ENCODE results near the gene ACOX1. TPM values are rescaled to one million over a fixed set of nuclear protein-coding genes. Genes with fewer than 3 reads are reported as not detected.

ACOX1 gene
- total RNA-seq, 4 donors from 2014 or later: 37.0 to 254 (median 212) TPM

DNA sequence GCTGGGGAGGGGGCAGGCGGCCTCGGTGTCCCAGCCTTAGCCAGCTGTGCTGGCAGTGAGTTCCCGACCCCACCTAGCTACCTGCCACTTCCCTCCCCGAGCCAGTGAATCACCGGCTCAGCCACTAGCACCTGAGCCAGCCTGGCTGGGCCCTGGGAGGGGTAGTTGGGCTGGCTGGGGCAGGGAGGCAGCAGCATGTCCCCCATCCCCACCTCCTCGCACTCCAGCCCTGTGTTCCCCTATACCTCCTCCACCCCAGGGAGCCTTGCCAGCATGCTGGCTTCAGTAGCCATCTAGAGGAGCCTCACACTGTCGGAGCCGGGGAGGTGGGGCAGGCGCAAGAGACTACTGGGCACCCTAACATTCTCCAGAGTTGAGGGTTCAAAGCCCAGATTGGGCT lies 45.4 kb upstream of the ACOX1 start:
- Histone ChIP-seq H3K27ac (peak overlapping the region in 1 of 4 donors; percentile 17), H3K9me3 (no peaks in the 10 kb centered on the region), H3K4me1 (peaks cover 6 to 35% (median 20%) of the 10 kb centered on the region in 4 donors), H3K36me3 (no peaks in the 10 kb centered on the region), H3K4me3 (no peak overlapping the region), H3K27me3 (no peaks in the 10 kb centered on the region)
- in situ Hi-C loops (cut with MboI; ENCODE audit: low pct_ligation_motif_present in 1 of 4, low pct_unique_long_range_greater_than_20kb in 1 of 4, low sequenced_read_pairs in 3 of 4): loop anchor here in 2 of 4 donors (25.0 kb wide), 1 partner anchor 263 kb away; no protein-coding TSS in a partner anchor
- no peak for DNase-seq
- no peak for TF ChIP-seq POLR2A (IDR thresholded peaks at IDR 0.05)
- TF ChIP-seq, protein P1, sequence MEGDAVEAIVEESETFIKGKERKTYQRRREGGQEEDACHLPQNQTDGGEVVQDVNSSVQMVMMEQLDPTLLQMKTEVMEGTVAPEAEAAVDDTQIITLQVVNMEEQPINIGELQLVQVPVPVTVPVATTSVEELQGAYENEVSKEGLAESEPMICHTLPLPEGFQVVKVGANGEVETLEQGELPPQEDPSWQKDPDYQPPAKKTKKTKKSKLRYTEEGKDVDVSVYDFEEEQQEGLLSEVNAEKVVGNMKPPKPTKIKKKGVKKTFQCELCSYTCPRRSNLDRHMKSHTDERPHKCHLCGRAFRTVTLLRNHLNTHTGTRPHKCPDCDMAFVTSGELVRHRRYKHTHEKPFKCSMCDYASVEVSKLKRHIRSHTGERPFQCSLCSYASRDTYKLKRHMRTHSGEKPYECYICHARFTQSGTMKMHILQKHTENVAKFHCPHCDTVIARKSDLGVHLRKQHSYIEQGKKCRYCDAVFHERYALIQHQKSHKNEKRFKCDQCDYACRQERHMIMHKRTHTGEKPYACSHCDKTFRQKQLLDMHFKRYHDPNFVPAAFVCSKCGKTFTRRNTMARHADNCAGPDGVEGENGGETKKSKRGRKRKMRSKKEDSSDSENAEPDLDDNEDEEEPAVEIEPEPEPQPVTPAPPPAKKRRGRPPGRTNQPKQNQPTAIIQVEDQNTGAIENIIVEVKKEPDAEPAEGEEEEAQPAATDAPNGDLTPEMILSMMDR (IDR thresholded peaks at IDR 0.05): no peak
- no peak for TF ChIP-seq POLR2AphosphoS5 (IDR thresholded peaks at IDR 0.05)
- TF ChIP-seq EP300 (IDR thresholded peaks at IDR 0.05; ENCODE audit: low read depth): no peak
- WGBS, 2 donors (ENCODE audit: low coverage in 1 of 2): 87% methylated on average over 6 of the region's 9 CpGs; no CpG with 5 or more reads in 1 of the 2 donors
- intact Hi-C loops (cut with DNase I; ENCODE audit: low total_unique reads): no loop called here

DNA sequence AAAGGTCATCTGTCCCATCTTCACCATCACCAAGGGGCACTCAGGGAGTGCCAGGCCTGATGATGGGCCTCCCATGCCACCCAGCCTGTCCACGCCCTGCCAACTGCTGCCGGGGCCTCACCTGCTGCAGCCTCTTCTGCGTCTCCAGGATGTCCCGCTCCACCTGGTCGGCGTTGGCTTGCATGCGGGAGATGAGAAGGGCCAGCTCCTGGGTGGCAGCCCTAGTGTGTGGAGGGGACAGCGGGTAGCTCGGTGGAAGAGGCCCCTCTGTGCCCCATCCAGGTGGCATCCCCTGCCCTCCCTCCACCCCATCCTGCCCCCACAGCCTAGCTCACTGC lies 44.9 kb upstream of the ACOX1 start:
- Histone ChIP-seq H3K27ac (peak overlapping the region in 1 of 4 donors; percentile 17), H3K4me1 (peaks cover 2 to 30% (median 16%) of the 10 kb centered on the region in 4 donors), H3K36me3 (no peaks in the 10 kb centered on the region), H3K9me3 (no peaks in the 10 kb centered on the region), H3K4me3 (no peak overlapping the region), H3K27me3 (no peaks in the 10 kb centered on the region)
- no peak for DNase-seq
- TF ChIP-seq EP300 (IDR thresholded peaks at IDR 0.05; ENCODE audit: low read depth) (no peak), POLR2A (IDR thresholded peaks at IDR 0.05) (no peak)
- in situ Hi-C loops (cut with MboI; ENCODE audit: low pct_ligation_motif_present in 1 of 4, low pct_unique_long_range_greater_than_20kb in 1 of 4, low sequenced_read_pairs in 3 of 4) (loop anchor here in 2 of 4 donors (25.0 kb wide), 1 partner anchor 263 kb away; no protein-coding TSS in a partner anchor), intact Hi-C loops (cut with DNase I; ENCODE audit: low total_unique reads) (no loop called here)
- WGBS, 2 donors (ENCODE audit: low coverage in 1 of 2): 89% methylated on average over 9 of the region's 9 CpGs; no CpG with 5 or more reads in 1 of the 2 donors

DNA sequence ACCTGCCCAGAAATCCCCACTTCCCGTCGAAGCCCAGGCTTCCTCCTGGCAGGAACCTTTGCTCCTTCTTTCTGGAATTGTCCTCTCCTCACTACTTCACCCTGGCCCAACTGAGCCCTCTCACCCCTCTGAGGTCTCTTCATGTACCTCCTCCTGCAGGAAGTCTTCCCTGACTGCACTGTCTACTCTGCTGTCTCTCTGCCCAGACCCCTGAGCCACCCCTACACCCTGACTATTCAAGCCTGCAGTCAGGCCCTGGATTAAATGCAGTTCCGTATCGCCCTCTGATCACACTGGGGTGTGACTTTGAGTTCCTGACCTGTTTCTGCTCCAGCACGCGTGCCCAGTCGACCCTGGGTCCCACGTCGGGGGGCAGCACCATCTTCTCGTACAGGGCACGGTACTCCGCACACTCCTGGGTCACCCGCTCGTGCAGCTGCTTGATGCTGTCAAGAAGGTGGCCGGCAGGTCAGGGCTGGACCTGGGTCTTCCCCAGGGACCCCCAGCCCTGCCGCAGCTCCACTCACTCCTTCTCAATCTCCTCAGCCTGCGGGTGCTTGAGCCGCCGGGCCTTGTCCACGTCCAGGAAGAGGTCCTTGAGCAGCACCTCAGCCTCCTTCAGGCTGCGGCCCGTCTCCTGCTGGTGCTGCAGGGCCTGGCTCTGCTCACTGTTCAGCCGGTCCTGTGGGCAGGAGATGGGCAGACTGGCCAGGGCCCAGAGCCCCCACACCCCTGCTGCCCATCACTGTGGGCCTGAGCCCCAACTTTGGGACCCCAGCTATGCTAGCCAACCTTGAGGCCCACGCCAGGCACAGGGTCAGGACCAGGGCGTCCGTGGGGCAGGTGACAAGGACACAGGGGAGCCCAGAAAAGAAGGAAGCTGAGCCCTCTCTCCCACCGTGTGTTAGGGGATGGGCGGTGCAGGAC lies 44.3 kb upstream of the ACOX1 start:
- 89 to 95% methylated on average over 7 to 22 of the region's 28 CpGs for whole genome bisulfite sequencing, 2 donors (ENCODE audit: low coverage in 1 of 2)
- Histone ChIP-seq H3K27me3 (no peaks in the 10 kb centered on the region), H3K4me1 (peaks cover 0 to 24% (median 12%) of the 10 kb centered on the region in 4 donors), H3K9me3 (no peaks in the 10 kb centered on the region), H3K36me3 (no peaks in the 10 kb centered on the region), H3K4me3 (no peak overlapping the region), H3K27ac (no peak overlapping the region)
- TF ChIP-seq POLR2AphosphoS5 (IDR thresholded peaks at IDR 0.05): no peak
- TF ChIP-seq EP300 (IDR thresholded peaks at IDR 0.05; ENCODE audit: low read depth): no peak
- TF ChIP-seq, protein P1 (IDR thresholded peaks at IDR 0.05): no peak
- TF ChIP-seq POLR2A (IDR thresholded peaks at IDR 0.05): no peak
- intact Hi-C loops (cut with DNase I; ENCODE audit: low total_unique reads) (no loop called here), in situ Hi-C loops (cut with MboI; ENCODE audit: low pct_ligation_motif_present in 1 of 4, low pct_unique_long_range_greater_than_20kb in 1 of 4, low sequenced_read_pairs in 3 of 4) (loop anchor here in 2 of 4 donors (25.0 kb wide), 1 partner anchor 264 kb away; no protein-coding TSS in a partner anchor)
- DNase-seq: no peak

DNA sequence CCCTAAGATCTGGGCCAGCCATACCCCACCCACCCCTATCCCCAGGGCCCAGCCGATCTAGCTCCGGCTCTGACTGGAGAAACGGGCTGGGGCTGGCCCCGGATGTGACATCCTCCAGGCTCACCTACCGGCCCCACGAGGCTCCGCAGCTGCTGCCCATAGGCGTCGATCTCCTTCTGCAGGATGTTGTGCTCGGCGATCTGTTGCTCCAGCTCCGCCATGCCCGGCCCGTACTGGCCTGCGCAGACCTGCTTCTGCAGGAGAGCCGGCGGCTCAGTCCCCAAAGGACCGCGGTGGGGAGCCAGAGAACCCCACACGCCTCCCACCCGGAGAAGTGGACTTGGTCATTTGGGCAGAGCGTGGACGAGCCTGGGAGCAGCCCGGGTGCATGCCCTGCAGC lies 43.3 kb upstream of the ACOX1 start:
- Histone ChIP-seq H3K4me3 (no peak overlapping the region), H3K4me1 (peaks cover 0 to 15% (median 7%) of the 10 kb centered on the region in 4 donors), H3K27ac (no peak overlapping the region), H3K9me3 (no peaks in the 10 kb centered on the region), H3K27me3 (no peaks in the 10 kb centered on the region), H3K36me3 (no peaks in the 10 kb centered on the region)
- in situ Hi-C loops (cut with MboI; ENCODE audit: low pct_ligation_motif_present in 1 of 4, low pct_unique_long_range_greater_than_20kb in 1 of 4, low sequenced_read_pairs in 3 of 4) (loop anchor here in 2 of 4 donors (25.0 kb wide), 1 partner anchor 265 kb away; no protein-coding TSS in a partner anchor), intact Hi-C loops (cut with DNase I; ENCODE audit: low total_unique reads) (no loop called here)
- WGBS, 2 donors (ENCODE audit: low coverage in 1 of 2): 95% methylated on average over 17 of the region's 24 CpGs; no CpG with 5 or more reads in 1 of the 2 donors
- TF ChIP-seq, protein P1 (IDR thresholded peaks at IDR 0.05): no peak
- TF ChIP-seq POLR2AphosphoS5 (IDR thresholded peaks at IDR 0.05) (no peak), POLR2A (IDR thresholded peaks at IDR 0.05) (no peak), EP300 (IDR thresholded peaks at IDR 0.05; ENCODE audit: low read depth) (no peak)
- no peak for DNase-seq

Measured in transverse colon (tissue), 4 donors.